Peyer's patch (tissue), 4 donors: ENCODE measurements around the gene MED15. TPM values are rescaled to one million over a fixed set of nuclear protein-coding genes. Genes with fewer than 3 reads are reported as not detected.

Experiments used
- DNase-seq, 3 donors: peaks; one replicate each; pipeline ENCODE4 v3.0.0-alpha.2; 2017 to 2019
- H3K27ac ChIP-seq, 4 donors: fragments of 200-600 bp; sonication (generic); one replicate each; pipeline ENCODE4 v1.5.1; 2016 to 2019
- H3K27me3 ChIP-seq, 2 donors: fragments of 200-600 bp; sonication (generic); one replicate each; pipeline ENCODE4 v1.5.1; 2019
- H3K36me3 ChIP-seq, 3 donors: fragments of 200-600 bp; sonication (generic); one replicate each; pipeline ENCODE4 v1.5.1; 2016 to 2019
- H3K4me1 ChIP-seq, 4 donors: fragments of 200-600 bp; sonication (generic); one replicate each; pipeline ENCODE4 v1.5.1; 2016 to 2019
- H3K4me3 ChIP-seq, 4 donors: fragments of 200-600 bp; sonication (generic); 1 replicate in 3 of 4; 2 replicates in 1 of 4; pipeline ENCODE4 v1.5.1; 2016 to 2019; ENCODE audit warnings: mild to moderate bottlenecking in 1 of 4
- H3K9me3 ChIP-seq, 4 donors: fragments of 200-600 bp; sonication (generic); one replicate each; pipeline ENCODE4 v1.5.1; 2016 to 2019; ENCODE audit warnings: mild to moderate bottlenecking in 1 of 4
- CTCF ChIP-seq, 6 experiments: fragments of 450-650 bp in 4 of 6; fragments of 200-600 bp in 2 of 6; sonication (generic) in 1 of 6; IDR thresholded peaks; one replicate each; pipeline ENCODE4 v1.5.1; 2017 to 2019; ENCODE audit warnings: antibody characterized with exemption in 6 of 6, mild to moderate bottlenecking in 3 of 6, moderate library complexity in 1 of 6
- POLR2A ChIP-seq, 2 donors: fragments of 450-650 bp; IDR thresholded peaks; one replicate each; pipeline ENCODE4 v1.5.1; 2017; ENCODE audit warnings: antibody characterized with exemption in 2 of 2, mild to moderate bottlenecking in 2 of 2, moderate library complexity in 2 of 2
- total RNA-seq, 4 donors: library from RNA; depleted of rRNA; stranded (reverse); fragments of >200 nt; gene quantifications; one replicate each; pipeline ENCODE4 v1.1.0, GENCODE V29; 2016

Gene MED15
- total RNA-seq, 4 donors from 2014 or later: 115 to 215 (median 161) TPM

- peaks cover 0 to 86% (median 0%) of the 10 kb centered on the region in 3 donors for H3K36me3 ChIP-seq
- TF ChIP-seq CTCF (IDR thresholded peaks at IDR 0.05): no peak
- no peak for TF ChIP-seq POLR2A (IDR thresholded peaks at IDR 0.05)
- no peak overlapping the region for H3K4me3 ChIP-seq
- no peaks in the 10 kb centered on the region for H3K4me1 ChIP-seq
- H3K27me3 ChIP-seq: no peaks in the 10 kb centered on the region
- H3K27ac ChIP-seq: no peak overlapping the region
- no peaks in the 10 kb centered on the region for H3K9me3 ChIP-seq
- no peak for DNase-seq
These were observed 76.8 kb downstream of the MED15 start for GRCh38 chr22:20584029-20584871.

GRCh38 chr22:20584872-20585638 lies 77.6 kb downstream of the MED15 start:
- peaks cover 0 to 78% (median 0%) of the 10 kb centered on the region in 3 donors for H3K36me3 ChIP-seq
- H3K27ac ChIP-seq: no peak overlapping the region
- H3K27me3 ChIP-seq: no peaks in the 10 kb centered on the region
- H3K9me3 ChIP-seq: no peaks in the 10 kb centered on the region
- no peak for TF ChIP-seq POLR2A (IDR thresholded peaks at IDR 0.05)
- no peak for TF ChIP-seq CTCF (IDR thresholded peaks at IDR 0.05)
- no peaks in the 10 kb centered on the region for H3K4me1 ChIP-seq
- DNase-seq: peak in 1 of 3 donors; percentile 43
- no peak overlapping the region for H3K4me3 ChIP-seq

GRCh38 chr22:20585639-20586402 lies 78.4 kb downstream of the MED15 start:
- peak in 1 of 3 donors; percentile 34 for DNase-seq
- Histone ChIP-seq H3K4me3 (no peak overlapping the region), H3K36me3 (peaks cover 0 to 71% (median 0%) of the 10 kb centered on the region in 3 donors), H3K9me3 (no peaks in the 10 kb centered on the region), H3K27ac (no peak overlapping the region), H3K4me1 (no peaks in the 10 kb centered on the region), H3K27me3 (no peaks in the 10 kb centered on the region)
- TF ChIP-seq CTCF (IDR thresholded peaks at IDR 0.05): no peak
- TF ChIP-seq POLR2A (IDR thresholded peaks at IDR 0.05): no peak

GRCh38 chr22:20586403-20586745 lies 79.0 kb downstream of the MED15 start:
- DNase-seq: peak in 1 of 3 donors; percentile 46
- Histone ChIP-seq H3K36me3 (peaks cover 0 to 65% (median 0%) of the 10 kb centered on the region in 3 donors), H3K4me3 (no peak overlapping the region), H3K9me3 (no peaks in the 10 kb centered on the region), H3K4me1 (no peaks in the 10 kb centered on the region), H3K27ac (no peak overlapping the region), H3K27me3 (no peaks in the 10 kb centered on the region)
- TF ChIP-seq POLR2A (IDR thresholded peaks at IDR 0.05) (no peak), CTCF (IDR thresholded peaks at IDR 0.05) (no peak)

GRCh38 chr22:20587206-20587958 lies 80.0 kb downstream of the MED15 start:
- H3K27me3 ChIP-seq: no peaks in the 10 kb centered on the region
- H3K9me3 ChIP-seq: no peaks in the 10 kb centered on the region
- no peak overlapping the region for H3K27ac ChIP-seq
- peaks cover 0 to 55% (median 0%) of the 10 kb centered on the region in 3 donors for H3K36me3 ChIP-seq
- H3K4me3 ChIP-seq: no peak overlapping the region
- peak in 1 of 3 donors; percentile 46 for DNase-seq
- TF ChIP-seq POLR2A (IDR thresholded peaks at IDR 0.05) (no peak), CTCF (IDR thresholded peaks at IDR 0.05) (no peak)
- no peaks in the 10 kb centered on the region for H3K4me1 ChIP-seq
